Stimulated activated CD4-positive, alpha-beta T cell treated with anti-CD3 and anti-CD28 coated beads, Interleukin-1b, Interleukin-23, amount 100 ng/mL, for 4 hours (primary cell): ENCODE results near the gene RABGAP1L.
"Not testable (repeated sequence)": the region's sequence is repeated elsewhere in the genome, so short reads cannot be mapped to it uniquely, and the experiment has no call there.

ENCODE experiments used
- DNase-seq, 2 donors: peaks; one replicate each; pipeline ENCODE4 v3.0.0-alpha.2; 2020; ENCODE audit warnings: low read depth in 2 of 2

The RABGAP1L gene

DNA sequence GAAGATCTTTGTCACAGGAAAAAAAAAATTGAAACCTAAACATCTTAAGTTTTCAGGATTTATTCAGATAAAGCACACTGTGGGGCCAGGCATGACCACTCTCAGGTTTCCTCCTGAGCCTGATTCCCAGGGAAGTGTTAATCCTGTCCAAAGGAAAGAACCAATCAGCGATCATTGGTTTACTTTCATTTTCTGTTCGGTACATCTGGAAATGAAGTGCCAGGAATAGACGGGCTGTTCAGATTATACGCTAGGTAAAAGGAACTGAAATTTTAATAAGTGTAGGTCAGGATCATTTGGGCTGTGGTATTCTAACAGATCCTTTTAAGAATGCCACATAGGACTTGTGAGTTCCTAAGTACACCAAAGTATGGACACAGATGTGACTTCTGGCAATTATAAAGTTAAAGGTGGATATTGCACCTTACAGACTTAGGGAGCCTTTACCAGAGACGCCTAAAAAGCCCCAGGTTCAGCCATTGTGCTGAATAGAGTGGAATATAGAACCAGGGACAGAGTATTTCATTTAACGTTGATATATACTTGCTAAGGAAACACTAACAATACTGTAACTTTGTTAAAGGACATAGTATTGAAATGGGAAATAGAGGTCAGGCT is 831.2 kb downstream of the RABGAP1L start:
- no peak for DNase-seq

DNA sequence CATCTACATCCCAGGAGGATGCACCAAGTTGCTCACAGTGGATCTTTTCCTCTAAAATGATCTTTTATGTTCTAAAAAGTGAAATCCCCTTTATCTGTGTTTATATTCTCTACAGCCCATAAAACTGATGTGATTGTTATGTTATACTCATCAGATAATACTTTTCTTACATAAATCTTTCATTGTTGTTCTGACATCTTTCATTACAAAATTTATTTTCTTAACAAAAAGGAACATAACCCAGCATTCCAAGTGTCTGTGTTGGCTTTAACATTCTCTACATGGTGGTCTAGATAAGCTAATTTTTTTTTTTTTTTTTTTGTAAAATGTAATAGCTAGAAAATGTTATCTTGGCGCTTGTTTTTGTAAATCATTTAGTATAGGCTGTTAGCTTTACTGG is 832.2 kb downstream of the RABGAP1L start:
- no peak for DNase-seq

- no peak for DNase-seq
These were observed 835.8 kb downstream of the RABGAP1L start for GRCh38 chr1:174995121-174995520.

DNA sequence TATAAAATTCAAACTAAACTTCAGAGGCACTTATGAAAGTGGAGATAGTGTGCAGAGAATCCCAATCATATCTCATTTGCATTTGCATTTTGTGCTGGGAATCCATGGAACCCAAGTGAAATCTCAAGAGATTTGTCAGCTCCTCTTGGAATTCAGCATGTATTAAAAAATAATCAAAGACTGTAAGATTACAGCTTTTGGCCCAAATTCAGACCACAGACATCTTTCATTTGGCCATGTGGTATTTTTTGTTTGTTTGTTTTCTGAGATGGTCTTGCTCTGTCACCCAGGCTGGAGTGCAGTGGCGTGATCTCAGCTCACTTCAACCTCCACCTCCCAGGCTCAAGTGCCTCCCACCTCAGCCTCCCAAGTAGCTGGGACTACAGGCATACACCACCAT is 836.6 kb downstream of the RABGAP1L start:
- no peak for DNase-seq

DNA sequence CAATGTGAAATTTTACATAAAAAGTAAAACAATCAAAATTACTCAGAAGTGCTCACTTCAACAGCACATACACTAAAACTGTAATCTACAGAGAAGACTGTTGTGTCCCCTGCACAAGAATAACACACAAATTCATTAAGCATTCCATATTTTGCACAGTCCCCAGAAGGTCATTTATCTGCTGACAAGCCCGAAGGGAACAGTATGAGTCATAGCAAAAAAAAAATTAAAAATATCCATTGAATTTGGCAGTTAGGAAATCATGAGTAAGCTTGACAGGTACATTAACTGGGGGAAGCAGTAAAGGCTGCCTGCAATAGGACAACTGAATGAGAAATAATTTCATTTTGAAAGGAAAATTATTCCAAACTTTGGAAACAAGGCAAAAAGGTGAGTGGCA is 837.2 kb downstream of the RABGAP1L start:
- DNase-seq = no peak

DNA sequence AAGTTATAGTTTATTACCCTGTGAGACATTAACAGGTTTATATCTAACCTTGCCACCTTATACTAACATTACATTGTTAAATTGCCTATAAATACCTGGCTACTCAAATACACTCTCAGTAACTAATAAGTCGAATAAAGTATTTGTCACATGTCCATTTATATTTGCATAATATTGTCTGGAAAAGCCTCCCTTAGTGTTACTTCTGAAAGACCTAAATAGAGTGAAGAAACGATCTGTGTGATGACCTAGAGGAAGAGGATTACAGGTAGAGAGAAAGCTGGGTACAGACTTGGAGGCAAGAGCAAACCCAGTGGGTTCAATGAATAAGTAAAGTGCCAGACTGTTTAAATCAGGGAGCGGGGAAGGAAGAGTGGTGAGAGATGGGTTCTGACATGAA is 837.7 kb downstream of the RABGAP1L start:
- no peak for DNase-seq

- peak in 1 of 2 donors; percentile 18 for DNase-seq
These were observed 839.4 kb downstream of the RABGAP1L start for GRCh38 chr1:174998569-174999215.

DNA sequence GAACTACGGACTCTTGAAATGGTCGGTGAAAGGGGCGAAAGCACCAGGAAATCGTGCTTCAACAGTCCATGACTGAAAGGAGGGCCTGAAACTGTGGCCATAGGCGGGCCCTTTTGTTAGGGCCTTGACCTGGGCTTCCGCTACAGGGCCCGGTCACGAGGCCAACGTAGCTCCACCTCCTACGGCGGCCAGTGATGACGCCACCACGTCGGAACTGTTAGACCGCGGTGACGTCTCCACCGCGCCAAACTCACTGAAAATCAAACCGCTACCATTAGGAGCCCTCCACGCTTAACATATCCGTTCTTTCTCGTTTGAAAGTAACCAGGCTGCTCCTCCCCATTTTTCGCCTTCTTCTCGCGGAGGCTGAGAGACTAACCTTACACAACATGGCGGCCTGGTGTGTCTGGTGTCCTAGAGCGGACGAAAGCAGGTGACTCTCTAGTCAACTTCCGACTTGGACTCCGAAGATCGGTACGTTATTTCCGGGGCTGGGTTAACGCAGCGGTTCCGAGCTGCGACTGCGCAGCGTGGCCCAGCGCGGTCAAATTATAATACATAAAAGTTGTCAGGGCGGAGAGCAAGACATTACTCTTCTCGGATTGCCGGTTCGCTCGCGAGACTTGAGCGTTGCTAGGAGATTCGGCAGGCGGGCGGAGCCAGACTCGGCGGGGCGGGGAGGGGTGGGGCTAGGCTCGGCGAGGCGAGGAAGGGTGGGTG is 840.1 kb downstream of the RABGAP1L start:
- peak; percentile 95 to 96 for DNase-seq

- DNase-seq = no peak
These were observed 840.8 kb downstream of the RABGAP1L start, which contains the start of gene CACYBP for GRCh38 chr1:174999936-175000696. Gene CACYBP (plus strand): TSS chr1:174999947. CDS start chr1:175000181, 234 bp downstream.

GRCh38 chr1:175000697-175001187 is 841.4 kb downstream of the RABGAP1L start:
- no peak for DNase-seq

GRCh38 chr1:175002910-175003517 is 843.7 kb downstream of the RABGAP1L start:
- no peak for DNase-seq

GRCh38 chr1:175003521-175003920 is 844.2 kb downstream of the RABGAP1L start:
- DNase-seq = no peak

DNA sequence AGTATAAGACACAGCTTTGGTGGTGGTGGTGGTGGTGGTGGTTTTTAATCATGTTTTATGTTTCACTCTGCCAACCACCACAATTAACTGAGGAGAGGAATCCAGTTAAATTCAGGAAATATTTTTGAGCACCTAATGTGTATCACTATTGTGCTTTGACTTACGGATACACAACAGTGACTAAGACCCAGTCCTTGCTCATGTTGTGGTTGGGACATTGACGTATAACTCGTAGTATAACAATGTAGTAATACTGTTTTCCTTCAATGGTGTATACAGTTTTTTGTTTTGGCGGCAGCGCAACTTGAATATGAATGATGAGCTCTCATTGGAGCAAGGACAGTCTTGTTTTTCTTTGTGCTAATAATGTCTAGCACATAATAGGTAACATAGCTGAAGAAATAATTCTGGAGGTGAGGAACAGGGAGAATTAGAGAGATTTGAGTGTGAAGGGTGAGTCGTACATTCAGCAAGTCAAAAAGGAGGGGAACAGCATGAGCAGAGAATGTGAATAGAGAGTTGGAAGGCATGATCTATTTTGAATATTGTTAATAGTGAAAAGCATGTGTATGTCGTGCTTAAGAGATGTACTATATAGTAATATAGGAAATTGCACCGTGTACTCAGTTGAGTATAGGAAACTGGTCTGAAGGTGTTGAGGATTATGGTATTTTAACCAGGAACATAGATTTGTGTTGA is 845.9 kb downstream of the RABGAP1L start:
- DNase-seq = no peak

- no peak for DNase-seq
These were observed 850.2 kb downstream of the RABGAP1L start for GRCh38 chr1:175009532-175009931.

GRCh38 chr1:175013445-175013844 is 854.1 kb downstream of the RABGAP1L start:
- no peak for DNase-seq

- DNase-seq = no peak
These were observed 855.9 kb downstream of the RABGAP1L start for GRCh38 chr1:175015243-175015642.

DNA sequence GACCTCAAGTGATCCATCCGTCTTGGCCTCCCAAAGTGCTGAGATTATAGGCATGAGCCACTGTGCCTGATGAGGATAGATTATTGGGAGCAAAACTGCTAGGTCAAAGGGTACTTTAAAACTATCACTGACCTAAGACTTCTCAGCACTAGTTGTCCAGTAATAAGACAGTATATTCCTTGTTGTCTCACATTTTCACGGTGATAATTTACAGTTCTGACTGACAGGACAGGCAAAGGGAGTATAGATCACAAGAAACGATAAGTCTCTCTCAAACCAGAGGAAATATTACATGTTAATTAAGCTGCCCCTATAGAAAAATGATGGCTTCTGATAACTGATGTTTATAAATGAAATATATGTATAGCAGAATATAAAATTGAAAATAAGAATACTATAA is 860.2 kb downstream of the RABGAP1L start:
- no peak for DNase-seq

DNA sequence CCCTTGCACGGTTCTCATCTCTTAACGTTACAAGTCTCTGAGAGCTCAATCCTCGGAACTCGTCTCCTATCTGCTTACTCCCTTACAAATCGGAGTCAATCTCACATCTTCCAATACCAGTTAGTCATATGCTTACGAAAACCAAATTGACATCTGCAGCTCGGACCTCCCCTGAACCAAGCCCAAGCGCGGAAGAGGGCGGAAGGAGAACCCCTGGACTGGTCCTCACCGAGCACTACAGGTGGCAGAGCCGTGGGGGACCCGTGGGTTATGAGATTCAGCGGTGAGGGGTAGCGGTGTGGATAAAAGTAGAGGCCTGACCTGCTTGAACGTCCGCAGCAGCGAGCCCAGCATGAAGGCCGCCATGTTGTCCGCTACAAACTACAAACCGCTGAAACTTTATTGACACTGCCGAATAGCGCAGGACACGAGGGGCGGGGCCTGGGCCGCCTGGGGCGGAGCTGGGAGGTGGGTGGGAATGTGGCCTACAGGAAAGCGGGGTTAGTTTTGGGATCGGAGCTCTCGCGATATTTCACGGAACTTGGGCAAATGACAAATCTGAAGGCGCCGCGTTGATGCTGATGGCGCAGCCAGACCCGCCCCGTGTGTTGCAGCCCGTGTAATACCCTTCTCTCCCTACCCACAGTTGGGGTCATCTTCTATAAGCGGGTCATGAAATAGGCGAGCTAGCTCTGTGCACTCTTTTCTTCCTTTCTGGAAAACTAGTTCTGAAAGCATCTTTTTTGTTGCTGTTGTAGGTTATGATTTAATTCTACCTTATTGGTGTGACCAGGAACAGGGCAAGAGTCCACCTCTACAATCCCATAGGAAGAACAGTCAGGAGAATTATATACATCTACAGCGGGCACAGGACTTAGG is 864.0 kb downstream of the RABGAP1L start, which contains the start of gene MRPS14:
MRPS14 (minus strand) TSS at position 383 of the 879 bp plus-strand sequence; CDS start at position 366, 17 bp downstream.
- peak; percentile 98 for DNase-seq

DNA sequence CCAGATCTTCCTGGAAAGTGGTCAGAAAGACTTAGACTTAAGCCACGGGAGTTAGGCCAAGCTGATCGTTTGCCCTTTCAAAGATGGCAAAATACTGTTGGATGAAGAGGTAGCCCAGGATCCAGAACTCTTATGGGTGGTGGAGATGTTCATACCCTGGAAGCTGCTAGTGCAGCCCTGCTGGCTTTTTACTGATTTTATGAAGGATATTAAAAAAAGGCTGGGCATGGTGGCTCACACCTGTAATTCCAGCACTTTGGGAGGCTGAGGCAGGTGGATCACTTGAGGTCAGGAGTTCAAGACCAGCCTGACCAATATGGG is 864.6 kb downstream of the RABGAP1L start:
- not testable (repeated sequence) for DNase-seq

DNA sequence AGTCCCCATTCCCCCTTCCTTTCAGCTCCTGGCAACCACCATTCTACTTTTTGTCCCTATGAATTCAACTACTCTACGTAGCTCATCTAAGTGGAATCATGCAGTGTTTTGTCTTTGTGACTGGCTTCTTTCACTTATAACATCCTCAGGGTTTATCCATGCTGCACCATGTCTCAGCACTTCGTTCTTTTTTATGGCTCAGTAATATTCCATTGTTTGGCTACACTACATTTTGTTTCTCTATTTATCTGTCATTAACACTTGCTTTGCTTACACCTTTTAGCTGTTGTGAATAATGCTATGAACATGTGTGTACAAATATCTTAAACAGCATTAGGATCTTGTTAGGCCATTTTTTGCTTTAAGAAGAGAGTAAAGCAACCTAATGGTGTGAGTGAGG is 865.5 kb downstream of the RABGAP1L start:
- no peak for DNase-seq
